Thymus (tissue), 11 donors: ENCODE measurements around the gene PIN1. TPM values are rescaled to one million over a fixed set of nuclear protein-coding genes. Genes with fewer than 3 reads are reported as not detected.
A peak's percentile ranks its signal among the peaks of the same experiment; 100 is the strongest.
"Not testable (repeated sequence)": the region's sequence is repeated elsewhere in the genome, so short reads cannot be mapped to it uniquely, and the experiment has no call there.

Source experiments
- DNase-seq, 9 donors: peaks; one replicate each; pipeline ENCODE4 v3.0.0-alpha.2; 2013; ENCODE audit warnings: low spot score in 9 of 9, low read depth in 6 of 9, missing footprints in 1 of 9
- H3K27ac ChIP-seq, 2 donors: one replicate each; pipeline ENCODE4 v1.5.1; 2013; ENCODE audit warnings: control low read depth in 1 of 2, low read depth in 1 of 2, low read length in 1 of 2, mild to moderate bottlenecking in 1 of 2, moderate library complexity in 1 of 2
- H3K27me3 ChIP-seq, 2 donors: one replicate each; pipeline ENCODE4 v1.5.1; 2013; ENCODE audit warnings: low read length in 1 of 2; ENCODE audit not compliant: control insufficient read depth in 2 of 2, insufficient read depth in 1 of 2
- H3K36me3 ChIP-seq, 2 donors: one replicate each; pipeline ENCODE4 v1.5.1; 2013; ENCODE audit warnings: low read length in 1 of 2, mild to moderate bottlenecking in 1 of 2, moderate library complexity in 1 of 2; ENCODE audit not compliant: control insufficient read depth in 2 of 2, insufficient read depth in 2 of 2
- H3K4me1 ChIP-seq, 2 donors: one replicate each; pipeline ENCODE4 v1.5.1; 2013; ENCODE audit warnings: low read length in 2 of 2; ENCODE audit not compliant: control insufficient read depth in 2 of 2, insufficient read depth in 2 of 2
- H3K4me3 ChIP-seq, 2 donors: one replicate each; pipeline ENCODE4 v1.5.1; 2013; ENCODE audit warnings: low read length in 2 of 2, control low read depth in 1 of 2, mild to moderate bottlenecking in 1 of 2
- H3K9me3 ChIP-seq, 2 donors: one replicate each; pipeline ENCODE4 v1.5.1; 2013; ENCODE audit warnings: low read length in 1 of 2, mild to moderate bottlenecking in 1 of 2; ENCODE audit not compliant: control insufficient read depth in 2 of 2, insufficient read depth in 1 of 2
- WGBS: extraction: QIAGEN DNeasy Blood & Tissue Kit; methylation state at CpG from one replicate; pipeline ENCODE4 v1.1.7; 2013; 5-methylcytosine and 5-hydroxymethylcytosine counted together
- polyA plus RNA-seq: library from polyadenylated mRNA; stranded (reverse); fragments of 200-250 nt; gene quantifications from one replicate; pipeline ENCODE4 v1.2.3, GENCODE V29; 2013
- total RNA-seq: library from RNA; stranded (reverse); fragments of 120-200 nt; gene quantifications from one replicate; pipeline ENCODE4 v1.2.4, GENCODE V29; 2013
- donor health status: healthy.

Gene PIN1
- total and polyA plus RNA-seq, 2 donors = 87.5 to 118 TPM

GRCh38 chr19:9843626-9844273, 8.6 kb downstream of the PIN1 start:
- Histone ChIP-seq H3K4me1 (peaks cover 15 to 18% of the 10 kb centered on the region in 2 donors), H3K9me3 (peaks cover 0 to 11% of the 10 kb centered on the region in 2 donors), H3K27ac (peak overlapping the region in 1 of 2 donors; percentile 20), H3K36me3 (peaks cover 91 to 100% of the 10 kb centered on the region in 2 donors)
- not testable (repeated sequence) for DNase-seq, H3K27me3 ChIP-seq, H3K4me3 ChIP-seq
- WGBS = 98% methylated on average over 12 of the region's 12 CpGs

- H3K9me3 ChIP-seq = peaks cover 0 to 11% of the 10 kb centered on the region in 2 donors
- peaks cover 81 to 99% of the 10 kb centered on the region in 2 donors for H3K36me3 ChIP-seq
- H3K27me3 ChIP-seq = no peaks in the 10 kb centered on the region
- no peak overlapping the region for H3K4me3 ChIP-seq
- peak overlapping the region in 1 of 2 donors; percentile 20 for H3K27ac ChIP-seq
- 95% methylated on average over 13 of the region's 13 CpGs for WGBS
- peaks cover 15 to 20% of the 10 kb centered on the region in 2 donors for H3K4me1 ChIP-seq
- peak in 1 of 9 donors; percentile 46 for DNase-seq
Measured at GRCh38 chr19:9847087-9847671, 12.1 kb downstream of the PIN1 start.

- peak overlapping the region in 1 of 2 donors; percentile 15 for H3K27ac ChIP-seq
- peaks cover 15 to 20% of the 10 kb centered on the region in 2 donors for H3K4me1 ChIP-seq
- peak in 3 of 9 donors; percentile 43 to 56 (median 47) for DNase-seq
- H3K4me3 ChIP-seq = no peak overlapping the region
- H3K27me3 ChIP-seq = no peaks in the 10 kb centered on the region
- peaks cover 72 to 96% of the 10 kb centered on the region in 2 donors for H3K36me3 ChIP-seq
- H3K9me3 ChIP-seq = peaks cover 0 to 9% of the 10 kb centered on the region in 2 donors
- WGBS = 94% methylated on average over 4 of the region's 4 CpGs
Measured at GRCh38 chr19:9848060-9848459, 12.9 kb downstream of the PIN1 start.

- WGBS = 96% methylated on average over 23 of the region's 23 CpGs
- peak overlapping the region in 1 of 2 donors; percentile 8 for H3K27ac ChIP-seq
- H3K36me3 ChIP-seq = peaks cover 65 to 89% of the 10 kb centered on the region in 2 donors
- no peak overlapping the region for H3K4me3 ChIP-seq
- H3K4me1 ChIP-seq = peaks cover 15 to 20% of the 10 kb centered on the region in 2 donors
- DNase-seq = no peak
- H3K9me3 ChIP-seq = peaks cover 0 to 2% of the 10 kb centered on the region in 2 donors
- H3K27me3 ChIP-seq = no peaks in the 10 kb centered on the region
Measured at GRCh38 chr19:9848762-9849161, 13.6 kb downstream of the PIN1 start.

- peaks cover 0 to 3% of the 10 kb centered on the region in 2 donors for H3K9me3 ChIP-seq
- peaks cover 59 to 88% of the 10 kb centered on the region in 2 donors for H3K36me3 ChIP-seq
- no peaks in the 10 kb centered on the region for H3K27me3 ChIP-seq
- H3K27ac ChIP-seq = no peak overlapping the region
- H3K4me1 ChIP-seq = peaks cover 15 to 20% of the 10 kb centered on the region in 2 donors
- WGBS = 88% methylated on average over 7 of the region's 7 CpGs
- DNase-seq = no peak
- H3K4me3 ChIP-seq = no peak overlapping the region
Measured at GRCh38 chr19:9849791-9850190, 14.7 kb downstream of the PIN1 start.

GRCh38 chr19:9850235-9850959, 15.3 kb downstream of the PIN1 start:
- H3K27ac ChIP-seq = no peak overlapping the region
- 90% methylated on average over 19 of the region's 19 CpGs for WGBS
- H3K27me3 ChIP-seq = no peaks in the 10 kb centered on the region
- H3K4me3 ChIP-seq = no peak overlapping the region
- H3K4me1 ChIP-seq = peaks cover 15 to 20% of the 10 kb centered on the region in 2 donors
- peaks cover 0 to 3% of the 10 kb centered on the region in 2 donors for H3K9me3 ChIP-seq
- H3K36me3 ChIP-seq = peaks cover 57 to 85% of the 10 kb centered on the region in 2 donors
- DNase-seq = no peak

- DNase-seq = no peak
Measured at GRCh38 chr19:9854282-9854846, 19.2 kb downstream of the PIN1 start.

GRCh38 chr19:9856609-9857008, 21.5 kb downstream of the PIN1 start:
- 99% methylated on average over 9 of the region's 9 CpGs for WGBS
- Histone ChIP-seq H3K9me3 (peaks cover 0 to 7% of the 10 kb centered on the region in 2 donors), H3K27me3 (no peaks in the 10 kb centered on the region), H3K4me3 (no peak overlapping the region), H3K36me3 (peaks cover 15 to 23% of the 10 kb centered on the region in 2 donors), H3K4me1 (peaks cover 34 to 53% of the 10 kb centered on the region in 2 donors), H3K27ac (peak overlapping the region in 1 of 2 donors; percentile 3)
- no peak for DNase-seq

More at GRCh38 chr19:9854282-9854846, 19.2 kb downstream of the PIN1 start:
- no peak overlapping the region for H3K4me3 ChIP-seq
- WGBS = 97% methylated on average over 38 of the region's 38 CpGs
- peaks cover 0 to 7% of the 10 kb centered on the region in 2 donors for H3K9me3 ChIP-seq
- H3K27ac ChIP-seq = no peak overlapping the region
- H3K36me3 ChIP-seq = peaks cover 29 to 46% of the 10 kb centered on the region in 2 donors
- H3K4me1 ChIP-seq = peaks cover 23 to 30% of the 10 kb centered on the region in 2 donors
- H3K27me3 ChIP-seq = no peaks in the 10 kb centered on the region
